Adrenal gland (tissue), 5 donors: ENCODE results near the gene CADM4.

Source experiments
- CTCF ChIP-seq, 6 experiments: fragments of 450-650 bp in 4 of 6; fragments of 200-600 bp in 2 of 6; sonication (generic) in 1 of 6; IDR thresholded peaks; 1 replicate in 5 of 6; 2 replicates in 1 of 6; pipeline versions ENCODE4 v1.5.1 to v1.8.0; 2016 to 2021; ENCODE audit warnings: antibody characterized with exemption in 6 of 6, mild to moderate bottlenecking in 2 of 6, moderate library complexity in 1 of 6
- POLR2A ChIP-seq, 2 donors: fragments of 450-650 bp; IDR thresholded peaks; one replicate each; pipeline ENCODE4 v1.6.1; 2017; ENCODE audit warnings: antibody characterized with exemption in 2 of 2, mild to moderate bottlenecking in 2 of 2, moderate library complexity in 1 of 2
- donor health status: DM: no; HTN: no; CAD: no.

- no peak for TF ChIP-seq CTCF (IDR thresholded peaks at IDR 0.05)
- no peak for TF ChIP-seq POLR2A (IDR thresholded peaks at IDR 0.05)
Observed at GRCh38 chr19:43674596-43674995, 34.9 kb upstream of the CADM4 start.
